Measurements from ENCODE around the gene PDAP1. TPM values are rescaled to one million over a fixed set of nuclear protein-coding genes. Genes with fewer than 3 reads are reported as not detected.
"Not testable (repeated sequence)": the region's sequence is repeated elsewhere in the genome, so short reads cannot be mapped to it uniquely, and the experiment has no call there.

The PDAP1 gene
- total RNA-seq, 3 donors from 2014 or later = 39.4 to 86.4 (median 51.5) TPM

GRCh38 chr7:99418260-99418659 lies 9.9 kb upstream of the PDAP1 start:
- intact Hi-C loops (cut with DNase I; ENCODE audit: low total_unique reads) = no loop called here
- DNase-seq (ENCODE audit: low spot score in 2 of 2) = no peak

GRCh38 chr7:99415513-99416127 lies 7.2 kb upstream of the PDAP1 start:
- peak in 1 of 2 donors; percentile 58 for DNase-seq (ENCODE audit: low spot score in 2 of 2)
- H3K36me3 ChIP-seq = peaks cover 23% of the 10 kb centered on the region

More at GRCh38 chr7:99418260-99418659, 9.9 kb upstream of the PDAP1 start:
- H3K9me3 ChIP-seq = no peaks in the 10 kb centered on the region
- TF ChIP-seq POLR2A (IDR thresholded peaks at IDR 0.05) (no peak), POLR2AphosphoS5 (IDR thresholded peaks at IDR 0.05) (no peak)
- TF ChIP-seq, protein P1, sequence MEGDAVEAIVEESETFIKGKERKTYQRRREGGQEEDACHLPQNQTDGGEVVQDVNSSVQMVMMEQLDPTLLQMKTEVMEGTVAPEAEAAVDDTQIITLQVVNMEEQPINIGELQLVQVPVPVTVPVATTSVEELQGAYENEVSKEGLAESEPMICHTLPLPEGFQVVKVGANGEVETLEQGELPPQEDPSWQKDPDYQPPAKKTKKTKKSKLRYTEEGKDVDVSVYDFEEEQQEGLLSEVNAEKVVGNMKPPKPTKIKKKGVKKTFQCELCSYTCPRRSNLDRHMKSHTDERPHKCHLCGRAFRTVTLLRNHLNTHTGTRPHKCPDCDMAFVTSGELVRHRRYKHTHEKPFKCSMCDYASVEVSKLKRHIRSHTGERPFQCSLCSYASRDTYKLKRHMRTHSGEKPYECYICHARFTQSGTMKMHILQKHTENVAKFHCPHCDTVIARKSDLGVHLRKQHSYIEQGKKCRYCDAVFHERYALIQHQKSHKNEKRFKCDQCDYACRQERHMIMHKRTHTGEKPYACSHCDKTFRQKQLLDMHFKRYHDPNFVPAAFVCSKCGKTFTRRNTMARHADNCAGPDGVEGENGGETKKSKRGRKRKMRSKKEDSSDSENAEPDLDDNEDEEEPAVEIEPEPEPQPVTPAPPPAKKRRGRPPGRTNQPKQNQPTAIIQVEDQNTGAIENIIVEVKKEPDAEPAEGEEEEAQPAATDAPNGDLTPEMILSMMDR (IDR thresholded peaks at IDR 0.05) = no peak
- H3K36me3 ChIP-seq = peaks cover 23% of the 10 kb centered on the region
- no peaks in the 10 kb centered on the region for H3K27me3 ChIP-seq
- H3K27ac ChIP-seq = no peak overlapping the region
- no peaks in the 10 kb centered on the region for H3K4me1 ChIP-seq
- H3K4me3 ChIP-seq = no peak overlapping the region

DNA sequence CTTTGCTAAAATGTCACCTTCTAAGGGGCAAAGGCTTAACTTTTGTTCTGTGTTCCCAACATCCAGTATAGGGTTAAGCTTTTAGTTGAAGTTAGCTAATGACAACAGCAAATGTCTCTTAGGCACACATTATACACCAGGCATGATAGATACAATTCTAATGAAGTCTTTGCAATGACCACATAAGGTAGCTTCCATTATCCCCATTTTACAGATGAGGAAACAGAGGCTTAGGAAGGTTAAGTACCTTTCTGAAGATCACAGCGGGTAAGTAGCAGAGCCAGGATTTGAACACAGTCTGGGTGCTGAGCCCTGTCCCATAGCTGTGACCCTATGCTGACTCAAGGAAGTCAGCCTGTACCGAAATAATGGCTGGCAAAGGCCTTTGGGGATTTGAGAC lies 2.2 kb upstream of the PDAP1 start:
- intact Hi-C loops (cut with DNase I; ENCODE audit: low total_unique reads) = no loop called here
- no peak overlapping the region for H3K27ac ChIP-seq
- H3K27me3 ChIP-seq = no peaks in the 10 kb centered on the region
- H3K9me3 ChIP-seq = no peaks in the 10 kb centered on the region
- no peaks in the 10 kb centered on the region for H3K36me3 ChIP-seq
- DNase-seq (ENCODE audit: low spot score in 2 of 2) = no peak
- TF ChIP-seq, protein P1 (IDR thresholded peaks at IDR 0.05) = no peak
- H3K4me3 ChIP-seq = no peak overlapping the region
- H3K4me1 ChIP-seq = peaks cover 3 to 16% of the 10 kb centered on the region in 2 donors

More at GRCh38 chr7:99415513-99416127, 7.2 kb upstream of the PDAP1 start:
- TF ChIP-seq, protein P1 (IDR thresholded peaks at IDR 0.05) = peak; percentile 26 to 42 (median 42)
- intact Hi-C loops (cut with DNase I; ENCODE audit: low total_unique reads); H3K4me1 ChIP-seq; H3K27ac ChIP-seq; H3K9me3 ChIP-seq; H3K27me3 ChIP-seq; H3K4me3 ChIP-seq: not testable (repeated sequence)

GRCh38 chr7:99409806-99410205 lies 1.4 kb upstream of the PDAP1 start:
- intact Hi-C loops (cut with DNase I; ENCODE audit: low total_unique reads) = no loop called here
- Histone ChIP-seq H3K27me3 (no peaks in the 10 kb centered on the region), H3K36me3 (no peaks in the 10 kb centered on the region), H3K9me3 (no peaks in the 10 kb centered on the region), H3K4me1 (peaks cover 3 to 16% of the 10 kb centered on the region in 2 donors), H3K27ac (peak overlapping the region; percentile 96 to 97), H3K4me3 (peak overlapping the region; percentile 84 to 100 (median 98))
- TF ChIP-seq POLR2AphosphoS5 (IDR thresholded peaks at IDR 0.05) (no peak), POLR2A (IDR thresholded peaks at IDR 0.05) (no peak)
- TF ChIP-seq, protein P1 (IDR thresholded peaks at IDR 0.05) = no peak
- DNase-seq (ENCODE audit: low spot score in 2 of 2) = no peak

DNA sequence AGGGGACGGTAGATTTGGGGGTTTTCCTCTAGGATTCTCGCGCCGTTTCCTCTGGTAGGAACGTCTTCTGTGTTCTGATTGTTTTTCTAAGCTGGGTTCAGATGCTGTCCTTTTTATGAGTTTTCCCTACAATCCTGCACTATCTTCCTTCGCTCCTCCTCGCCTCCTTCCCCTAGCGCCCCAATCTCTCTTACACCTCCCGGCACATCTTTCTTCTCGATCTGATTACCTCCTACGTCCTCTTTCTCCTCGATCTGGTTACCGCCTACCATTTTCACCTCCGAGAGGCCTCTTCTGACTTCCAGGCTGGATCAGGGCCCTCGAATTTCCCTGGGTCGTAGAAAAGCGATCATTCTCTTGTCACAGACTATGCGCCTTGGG lies 785 bp upstream of the PDAP1 start:
- Histone ChIP-seq H3K36me3 (no peaks in the 10 kb centered on the region), H3K4me1 (peaks cover 3 to 16% of the 10 kb centered on the region in 2 donors), H3K9me3 (no peaks in the 10 kb centered on the region), H3K27ac (peak overlapping the region; percentile 96 to 97), H3K27me3 (no peaks in the 10 kb centered on the region), H3K4me3 (peak overlapping the region; percentile 84 to 100 (median 98))
- DNase-seq (ENCODE audit: low spot score in 2 of 2) = no peak
- TF ChIP-seq, protein P1 (IDR thresholded peaks at IDR 0.05) = no peak
- TF ChIP-seq POLR2AphosphoS5 (IDR thresholded peaks at IDR 0.05) (no peak), POLR2A (IDR thresholded peaks at IDR 0.05) (no peak)
- intact Hi-C loops (cut with DNase I; ENCODE audit: low total_unique reads) = no loop called here

All from breast epithelium (tissue), 4 donors.